Suprapubic skin (tissue), 4 donors: Measurements from ENCODE around the gene USB1. TPM values are rescaled to one million over a fixed set of nuclear protein-coding genes. Genes with fewer than 3 reads are reported as not detected.

Experiments
- DNase-seq, 2 donors: peaks; one replicate each; pipeline ENCODE4 v3.0.0-alpha.2; 2019; ENCODE audit warnings: low spot score in 2 of 2
- H3K27ac ChIP-seq: fragments of 200-600 bp; sonication (generic); one replicate; pipeline ENCODE4 v1.5.1; 2019
- H3K27me3 ChIP-seq: fragments of 200-600 bp; sonication (generic); one replicate; pipeline ENCODE4 v1.5.1; 2019
- H3K36me3 ChIP-seq: fragments of 200-600 bp; sonication (generic); one replicate; pipeline ENCODE4 v1.5.1; 2019
- H3K4me1 ChIP-seq: fragments of 200-600 bp; sonication (generic); one replicate; pipeline ENCODE4 v1.5.1; 2019
- H3K4me3 ChIP-seq: fragments of 200-600 bp; sonication (generic); one replicate; pipeline ENCODE4 v1.5.1; 2019; ENCODE audit warnings: mild to moderate bottlenecking
- H3K9me3 ChIP-seq: fragments of 200-600 bp; sonication (generic); one replicate; pipeline ENCODE4 v1.5.1; 2019
- EP300 ChIP-seq: sonication (generic); formaldehyde crosslinking; IDR thresholded peaks from one replicate; pipeline ENCODE4 v1.6.1; 2017; ENCODE audit warnings: antibody characterized with exemption
- POLR2A ChIP-seq, 2 donors: fragments of 450-650 bp; IDR thresholded peaks; one replicate each; pipeline ENCODE4 v1.6.1; 2017; ENCODE audit warnings: antibody characterized with exemption in 2 of 2, mild to moderate bottlenecking in 2 of 2, moderate library complexity in 2 of 2
- POLR2AphosphoS5 ChIP-seq, 3 donors: sonication (generic); formaldehyde crosslinking; IDR thresholded peaks; one replicate each; pipeline ENCODE4 v1.6.1; 2017; ENCODE audit warnings: antibody characterized with exemption in 3 of 3
- WGBS: methylation state at CpG from one replicate; pipeline ENCODE4 v1.1.5; 2018; 5-methylcytosine and 5-hydroxymethylcytosine counted together
- total RNA-seq, 4 donors: library from RNA; depleted of rRNA; stranded (reverse); fragments of >200 nt; gene quantifications; one replicate each; pipeline ENCODE4 v1.1.0, GENCODE V29; 2016
- TF ChIP-seq, protein P1 (sequence below), 2 donors: fragments of 200-600 bp in 1 of 2; fragments of 450-650 bp in 1 of 2; sonication (generic) in 1 of 2; IDR thresholded peaks; one replicate each; pipeline ENCODE4 v1.5.1; 2016 to 2019; ENCODE audit warnings: antibody characterized with exemption in 2 of 2, mild to moderate bottlenecking in 1 of 2, moderate library complexity in 1 of 2

USB1 gene
- total RNA-seq, 4 donors from 2014 or later = 16.1 to 36.5 (median 19.8) TPM

GRCh38 chr16:58041628-58041955 lies 40.4 kb downstream of the USB1 start:
- H3K27ac ChIP-seq = no peak overlapping the region
- H3K36me3 ChIP-seq = peaks cover 28% of the 10 kb centered on the region
- H3K4me1 ChIP-seq = no peaks in the 10 kb centered on the region
- no peaks in the 10 kb centered on the region for H3K27me3 ChIP-seq
- TF ChIP-seq, protein P1, sequence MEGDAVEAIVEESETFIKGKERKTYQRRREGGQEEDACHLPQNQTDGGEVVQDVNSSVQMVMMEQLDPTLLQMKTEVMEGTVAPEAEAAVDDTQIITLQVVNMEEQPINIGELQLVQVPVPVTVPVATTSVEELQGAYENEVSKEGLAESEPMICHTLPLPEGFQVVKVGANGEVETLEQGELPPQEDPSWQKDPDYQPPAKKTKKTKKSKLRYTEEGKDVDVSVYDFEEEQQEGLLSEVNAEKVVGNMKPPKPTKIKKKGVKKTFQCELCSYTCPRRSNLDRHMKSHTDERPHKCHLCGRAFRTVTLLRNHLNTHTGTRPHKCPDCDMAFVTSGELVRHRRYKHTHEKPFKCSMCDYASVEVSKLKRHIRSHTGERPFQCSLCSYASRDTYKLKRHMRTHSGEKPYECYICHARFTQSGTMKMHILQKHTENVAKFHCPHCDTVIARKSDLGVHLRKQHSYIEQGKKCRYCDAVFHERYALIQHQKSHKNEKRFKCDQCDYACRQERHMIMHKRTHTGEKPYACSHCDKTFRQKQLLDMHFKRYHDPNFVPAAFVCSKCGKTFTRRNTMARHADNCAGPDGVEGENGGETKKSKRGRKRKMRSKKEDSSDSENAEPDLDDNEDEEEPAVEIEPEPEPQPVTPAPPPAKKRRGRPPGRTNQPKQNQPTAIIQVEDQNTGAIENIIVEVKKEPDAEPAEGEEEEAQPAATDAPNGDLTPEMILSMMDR (IDR thresholded peaks at IDR 0.05) = no peak
- no peak for TF ChIP-seq POLR2AphosphoS5 (IDR thresholded peaks at IDR 0.05)
- TF ChIP-seq EP300 = no peak
- TF ChIP-seq POLR2A (IDR thresholded peaks at IDR 0.05) = no peak
- DNase-seq = no peak
- no CpG with 5 or more reads among the region's 18 CpGs for WGBS
- no peak overlapping the region for H3K4me3 ChIP-seq
- no peaks in the 10 kb centered on the region for H3K9me3 ChIP-seq

GRCh38 chr16:58042001-58042885 lies 41.0 kb downstream of the USB1 start:
- 95% methylated on average over 19 of the region's 22 CpGs for WGBS
- DNase-seq = no peak
- Histone ChIP-seq H3K9me3 (no peaks in the 10 kb centered on the region), H3K4me1 (no peaks in the 10 kb centered on the region), H3K27me3 (no peaks in the 10 kb centered on the region), H3K27ac (no peak overlapping the region), H3K4me3 (no peak overlapping the region), H3K36me3 (peaks cover 28% of the 10 kb centered on the region)
- TF ChIP-seq, protein P1 (IDR thresholded peaks at IDR 0.05) = no peak
- TF ChIP-seq POLR2A (IDR thresholded peaks at IDR 0.05) = no peak
- no peak for TF ChIP-seq EP300
- no peak for TF ChIP-seq POLR2AphosphoS5 (IDR thresholded peaks at IDR 0.05)

GRCh38 chr16:58042886-58043515 lies 41.8 kb downstream of the USB1 start:
- Histone ChIP-seq H3K27ac (no peak overlapping the region), H3K4me1 (no peaks in the 10 kb centered on the region), H3K27me3 (no peaks in the 10 kb centered on the region), H3K36me3 (peaks cover 28% of the 10 kb centered on the region), H3K9me3 (no peaks in the 10 kb centered on the region), H3K4me3 (no peak overlapping the region)
- TF ChIP-seq POLR2AphosphoS5 (IDR thresholded peaks at IDR 0.05) = no peak
- TF ChIP-seq, protein P1 (IDR thresholded peaks at IDR 0.05) = no peak
- no peak for TF ChIP-seq EP300
- TF ChIP-seq POLR2A (IDR thresholded peaks at IDR 0.05) = no peak
- DNase-seq = no peak
- 96% methylated on average over 13 of the region's 16 CpGs for WGBS

DNA sequence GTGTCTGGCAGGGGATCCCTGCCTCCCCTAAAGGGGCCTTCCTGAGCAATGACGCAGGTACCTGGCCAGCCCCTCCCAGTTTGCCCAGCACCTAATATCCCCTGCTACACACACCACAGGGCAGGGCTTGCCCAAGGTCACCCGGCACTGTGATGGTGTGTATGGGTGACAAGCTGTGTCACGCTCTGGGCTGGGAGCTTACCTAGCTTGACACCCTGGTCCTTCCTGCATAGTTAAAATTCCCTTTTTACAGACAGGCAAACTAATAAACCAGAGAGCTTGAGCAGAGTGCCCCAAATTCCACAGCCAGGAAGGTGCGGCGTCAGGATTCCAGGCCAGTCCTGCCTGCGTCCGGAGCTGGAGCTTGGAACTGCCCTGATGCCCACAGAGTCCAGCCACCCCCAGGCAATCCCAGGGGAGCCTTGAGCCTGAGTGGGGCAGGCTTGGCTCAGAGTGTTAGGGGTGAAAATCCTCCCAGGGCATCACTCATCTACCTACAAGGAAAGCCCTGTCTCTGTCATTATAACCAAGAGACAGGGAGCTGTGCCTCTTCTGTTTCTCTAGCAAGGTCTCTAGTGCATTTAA lies 42.5 kb downstream of the USB1 start:
- 97% methylated on average over 6 of the region's 7 CpGs for WGBS
- H3K9me3 ChIP-seq = no peaks in the 10 kb centered on the region
- no peaks in the 10 kb centered on the region for H3K27me3 ChIP-seq
- H3K36me3 ChIP-seq = peaks cover 28% of the 10 kb centered on the region
- H3K4me1 ChIP-seq = no peaks in the 10 kb centered on the region
- no peak for DNase-seq
- TF ChIP-seq POLR2AphosphoS5 (IDR thresholded peaks at IDR 0.05) = no peak
- TF ChIP-seq POLR2A (IDR thresholded peaks at IDR 0.05) = no peak
- TF ChIP-seq, protein P1 (IDR thresholded peaks at IDR 0.05) = no peak
- TF ChIP-seq EP300 = no peak
- no peak overlapping the region for H3K4me3 ChIP-seq
- H3K27ac ChIP-seq = no peak overlapping the region
